Nephron progenitor cell (in vitro differentiated cells): Measurements from ENCODE around the gene TSPAN32.

Experiments used
- DNase-seq: peaks from one replicate; pipeline ENCODE4 v3.0.0; 2021
- H3K27ac Mint-ChIP-seq: 2 replicates; pipeline ENCODE4 v1.8.0; 2021; ENCODE audit warnings: mild to moderate bottlenecking, moderate library complexity, mixed read lengths
- H3K27me3 Mint-ChIP-seq: 2 replicates; pipeline ENCODE4 v1.8.0; 2021; ENCODE audit warnings: mild to moderate bottlenecking, low read depth, mixed read lengths; ENCODE audit not compliant: poor library complexity
- H3K36me3 Mint-ChIP-seq: 2 replicates; pipeline ENCODE4 v1.8.0; 2021; ENCODE audit warnings: low read depth, mixed read lengths
- H3K4me1 Mint-ChIP-seq: 2 replicates; pipeline ENCODE4 v1.8.0; 2021; ENCODE audit warnings: mixed read lengths
- H3K4me3 Mint-ChIP-seq: 2 replicates; pipeline ENCODE4 v1.8.0; 2021; ENCODE audit warnings: mild to moderate bottlenecking, moderate library complexity, mixed read lengths
- H3K9me3 Mint-ChIP-seq: 2 replicates; pipeline ENCODE4 v1.8.0; 2021; ENCODE audit warnings: mild to moderate bottlenecking, moderate library complexity, mixed read lengths
- TF ChIP-seq, protein P1 (sequence below): fragments of 200-600 bp; sonication (generic); IDR thresholded peaks from 2 replicates; pipeline ENCODE4 v1.5.0; 2021; ENCODE audit warnings: antibody characterized with exemption

The TSPAN32 gene

DNA sequence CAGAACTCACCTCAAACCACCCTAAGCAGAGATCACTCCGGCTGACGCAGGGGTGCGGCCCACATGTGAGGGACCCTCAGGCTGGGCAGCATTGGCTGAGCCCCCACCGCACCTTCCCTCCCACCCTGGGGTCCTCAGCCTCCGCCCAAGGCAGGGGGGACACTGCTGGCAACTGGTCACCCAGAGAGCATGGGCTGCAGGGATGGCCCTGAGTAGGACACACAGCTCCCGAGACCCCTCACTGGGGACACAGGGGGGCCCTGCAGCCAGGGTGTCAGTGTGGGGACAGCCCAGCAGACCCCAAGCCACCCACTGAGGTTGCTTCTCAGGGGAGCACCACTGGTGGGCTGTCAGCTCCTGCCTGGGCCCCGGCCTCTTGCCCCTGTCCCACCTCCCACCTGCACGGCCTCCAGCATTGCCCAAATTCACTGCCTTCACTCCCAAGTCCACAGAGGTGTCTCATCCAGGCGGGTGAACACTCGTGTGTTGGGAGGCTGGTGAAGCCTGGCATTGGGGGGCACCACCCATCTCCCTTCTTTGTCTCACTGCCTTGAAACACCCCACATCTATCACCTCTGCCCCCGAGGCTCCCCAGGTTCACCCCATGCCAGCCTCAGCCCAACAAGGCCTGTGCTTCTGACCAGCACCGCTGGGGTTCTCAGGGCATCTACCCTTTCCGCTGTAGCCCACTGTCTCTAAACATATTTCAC, 4.7 kb upstream of the TSPAN32 start:
- TF ChIP-seq, protein P1, sequence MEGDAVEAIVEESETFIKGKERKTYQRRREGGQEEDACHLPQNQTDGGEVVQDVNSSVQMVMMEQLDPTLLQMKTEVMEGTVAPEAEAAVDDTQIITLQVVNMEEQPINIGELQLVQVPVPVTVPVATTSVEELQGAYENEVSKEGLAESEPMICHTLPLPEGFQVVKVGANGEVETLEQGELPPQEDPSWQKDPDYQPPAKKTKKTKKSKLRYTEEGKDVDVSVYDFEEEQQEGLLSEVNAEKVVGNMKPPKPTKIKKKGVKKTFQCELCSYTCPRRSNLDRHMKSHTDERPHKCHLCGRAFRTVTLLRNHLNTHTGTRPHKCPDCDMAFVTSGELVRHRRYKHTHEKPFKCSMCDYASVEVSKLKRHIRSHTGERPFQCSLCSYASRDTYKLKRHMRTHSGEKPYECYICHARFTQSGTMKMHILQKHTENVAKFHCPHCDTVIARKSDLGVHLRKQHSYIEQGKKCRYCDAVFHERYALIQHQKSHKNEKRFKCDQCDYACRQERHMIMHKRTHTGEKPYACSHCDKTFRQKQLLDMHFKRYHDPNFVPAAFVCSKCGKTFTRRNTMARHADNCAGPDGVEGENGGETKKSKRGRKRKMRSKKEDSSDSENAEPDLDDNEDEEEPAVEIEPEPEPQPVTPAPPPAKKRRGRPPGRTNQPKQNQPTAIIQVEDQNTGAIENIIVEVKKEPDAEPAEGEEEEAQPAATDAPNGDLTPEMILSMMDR = no peak
- peak; percentile 0 for DNase-seq
- no peak overlapping the region for H3K4me3 Mint-ChIP-seq
- no peak overlapping the region for H3K27ac Mint-ChIP-seq
- no peaks in the 10 kb centered on the region for H3K9me3 Mint-ChIP-seq
- no peaks in the 10 kb centered on the region for H3K36me3 Mint-ChIP-seq
- peaks cover 25% of the 10 kb centered on the region for H3K27me3 Mint-ChIP-seq
- H3K4me1 Mint-ChIP-seq = peaks cover 5% of the 10 kb centered on the region

DNA sequence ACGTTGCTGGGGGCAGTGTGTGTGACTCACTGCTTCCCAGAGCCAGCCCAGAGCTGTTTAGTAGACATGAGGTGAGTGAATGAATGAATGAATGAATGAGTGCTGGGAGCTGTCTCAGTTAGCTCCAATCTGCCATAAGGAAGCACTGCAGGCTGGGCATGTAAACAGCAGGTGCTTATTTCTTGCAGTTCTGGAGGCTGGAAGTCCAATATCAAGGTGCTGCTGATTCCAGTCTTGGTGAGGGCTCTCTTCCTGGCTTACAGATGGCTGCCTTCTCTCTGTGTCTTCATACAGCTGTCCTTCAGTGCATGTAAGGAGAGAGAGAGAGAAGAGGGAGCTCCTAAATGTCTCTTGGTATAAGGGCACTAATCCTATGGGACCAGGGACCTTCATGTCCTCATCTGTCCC, 4.2 kb upstream of the TSPAN32 start:
- Mint-ChIP-seq H3K27ac (no peak overlapping the region), H3K36me3 (no peaks in the 10 kb centered on the region)
- DNase-seq = no peak

DNA sequence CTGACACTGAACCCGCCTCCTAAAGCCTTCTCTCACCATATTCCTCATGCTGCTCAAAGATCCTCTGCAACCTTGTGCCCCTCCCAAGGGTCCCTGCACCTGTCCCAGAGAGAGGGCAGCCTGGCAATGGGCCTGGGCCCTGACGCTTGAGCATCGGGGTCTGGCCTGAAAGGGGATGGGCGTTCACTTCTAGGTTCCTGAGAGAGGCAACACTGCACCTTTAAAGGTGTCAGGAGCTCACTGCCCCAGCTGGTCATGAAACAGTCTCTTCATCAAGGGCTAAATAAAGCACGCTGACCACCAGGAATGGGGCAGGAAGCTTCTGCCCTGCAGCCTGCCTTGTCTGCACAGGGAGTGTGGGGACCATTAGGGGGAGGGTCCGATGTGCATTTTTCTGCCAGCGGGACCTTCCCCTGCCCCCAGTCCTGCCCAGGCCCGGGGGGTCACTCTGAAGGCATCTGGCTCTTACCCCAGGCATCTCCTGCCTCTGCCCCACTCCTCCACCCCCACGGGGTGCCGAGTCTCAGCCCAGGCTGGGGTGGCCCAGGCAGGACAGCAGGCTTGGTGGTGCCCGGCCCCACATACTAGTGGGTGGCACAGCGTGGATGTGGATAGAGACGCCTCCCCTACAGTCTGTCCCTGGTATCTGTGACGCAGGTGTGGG, 3.5 kb upstream of the TSPAN32 start:
- no peak for DNase-seq
- Mint-ChIP-seq H3K27ac (no peak overlapping the region), H3K4me1 (peaks cover 10% of the 10 kb centered on the region), H3K27me3 (peaks cover 19% of the 10 kb centered on the region), H3K36me3 (no peaks in the 10 kb centered on the region), H3K4me3 (no peak overlapping the region), H3K9me3 (no peaks in the 10 kb centered on the region)
- TF ChIP-seq, protein P1 = no peak

More for the DNA sequence above, 4.2 kb upstream of the TSPAN32 start:
- no peaks in the 10 kb centered on the region for H3K9me3 Mint-ChIP-seq
- H3K4me3 Mint-ChIP-seq = no peak overlapping the region
- TF ChIP-seq, protein P1 = no peak
- H3K4me1 Mint-ChIP-seq = peaks cover 8% of the 10 kb centered on the region
- H3K27me3 Mint-ChIP-seq = peaks cover 22% of the 10 kb centered on the region

DNA sequence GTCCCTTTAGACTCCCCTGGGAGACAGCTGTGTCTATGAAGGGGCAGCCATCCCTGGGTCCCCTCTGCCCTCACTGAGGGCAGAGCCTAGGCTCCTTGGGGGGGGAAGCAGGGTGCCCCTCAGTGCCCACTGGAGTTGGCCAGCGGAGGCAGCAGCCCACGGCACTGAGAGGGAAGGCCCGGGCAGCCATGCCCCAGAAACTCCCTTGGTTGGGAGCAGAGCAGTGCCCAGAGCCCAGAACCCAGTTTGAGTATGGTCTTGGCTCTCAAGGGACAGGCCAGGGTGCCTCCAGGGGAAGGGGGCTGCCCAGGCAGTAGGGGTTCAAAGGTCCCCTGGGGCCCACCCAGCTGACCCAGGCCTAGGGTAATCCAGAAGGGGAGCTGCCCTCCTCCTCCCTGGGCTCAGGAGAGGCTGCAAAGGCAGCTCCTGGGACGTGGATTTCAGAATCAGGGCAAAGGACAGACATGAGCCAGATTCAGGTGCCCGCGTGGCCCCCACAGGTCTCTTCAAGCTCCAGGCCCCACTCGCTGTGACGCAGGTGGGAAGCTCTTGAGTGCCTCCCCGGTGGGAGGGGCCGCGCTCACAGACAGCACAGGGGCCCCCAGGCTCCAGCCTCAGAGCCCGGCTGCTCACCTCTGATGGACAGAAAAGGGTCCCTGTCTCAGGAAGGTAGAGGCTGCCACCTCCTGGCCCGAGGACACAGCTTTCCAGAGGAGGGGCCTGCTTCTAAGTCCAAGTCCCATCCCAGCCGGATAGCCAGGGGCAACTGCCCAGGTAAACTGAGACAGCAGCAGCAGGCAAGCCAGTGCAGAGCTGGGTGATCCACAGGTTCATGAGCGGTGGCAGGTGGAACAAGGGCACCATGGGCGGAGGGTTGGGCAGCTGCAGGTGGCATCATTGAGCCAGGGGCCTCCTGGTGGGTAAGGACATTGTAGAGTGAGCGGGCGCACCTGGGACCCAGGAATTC, 2.7 kb upstream of the TSPAN32 start:
- Mint-ChIP-seq H3K27me3 (peaks cover 15% of the 10 kb centered on the region), H3K4me1 (peaks cover 15% of the 10 kb centered on the region), H3K36me3 (no peaks in the 10 kb centered on the region), H3K4me3 (no peak overlapping the region), H3K27ac (no peak overlapping the region), H3K9me3 (no peaks in the 10 kb centered on the region)
- DNase-seq = peak; percentile 47
- TF ChIP-seq, protein P1 = peak; percentile 43

DNA sequence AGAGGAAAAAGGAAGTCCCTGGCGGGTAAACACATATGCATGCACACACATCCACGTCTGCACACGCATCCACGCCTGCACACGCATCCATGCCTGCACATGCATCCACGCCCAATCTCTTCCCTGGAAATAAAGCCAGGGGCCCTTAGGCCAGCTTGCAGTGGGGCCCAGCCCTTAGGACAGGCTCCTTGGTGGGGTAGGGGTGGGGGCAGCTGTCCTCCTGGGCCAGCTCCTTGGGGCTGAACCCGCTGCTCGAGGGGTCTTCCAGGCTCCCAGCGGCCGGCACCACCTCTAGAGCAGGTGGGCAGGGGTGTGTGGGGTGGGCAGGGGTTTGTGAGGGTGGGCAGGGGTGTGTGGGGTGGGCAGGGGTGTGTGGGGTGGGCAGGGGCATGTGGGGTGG, 2.0 kb upstream of the TSPAN32 start:
- H3K4me1 Mint-ChIP-seq = peaks cover 19% of the 10 kb centered on the region
- H3K36me3 Mint-ChIP-seq = no peaks in the 10 kb centered on the region
- TF ChIP-seq, protein P1 = no peak
- H3K27me3 Mint-ChIP-seq = peaks cover 12% of the 10 kb centered on the region
- no peak for DNase-seq
- no peak overlapping the region for H3K4me3 Mint-ChIP-seq
- H3K27ac Mint-ChIP-seq = no peak overlapping the region
- H3K9me3 Mint-ChIP-seq = no peaks in the 10 kb centered on the region
